AG09309 (cell line): ENCODE data around the gene KCTD12.

Source experiments
- DNase-seq: peaks from one replicate; pipeline ENCODE4 v3.0.0-alpha.2; 2010; ENCODE audit warnings: low read depth
- H3K4me3 ChIP-seq: 2 replicates; pipeline ENCODE4 v1.5.1; 2011; ENCODE audit warnings: mild to moderate bottlenecking, low read depth, low read length, moderate library complexity; ENCODE audit not compliant: control insufficient read depth
- TF ChIP-seq, protein P1 (sequence below): IDR thresholded peaks from 2 replicates; pipeline ENCODE4 v1.5.1; 2011; ENCODE audit warnings: mild to moderate bottlenecking, low read depth, low read length, inconsistent platforms; ENCODE audit not compliant: insufficient read depth, control insufficient read depth; ENCODE audit errors: missing control alignments

Gene KCTD12

DNA sequence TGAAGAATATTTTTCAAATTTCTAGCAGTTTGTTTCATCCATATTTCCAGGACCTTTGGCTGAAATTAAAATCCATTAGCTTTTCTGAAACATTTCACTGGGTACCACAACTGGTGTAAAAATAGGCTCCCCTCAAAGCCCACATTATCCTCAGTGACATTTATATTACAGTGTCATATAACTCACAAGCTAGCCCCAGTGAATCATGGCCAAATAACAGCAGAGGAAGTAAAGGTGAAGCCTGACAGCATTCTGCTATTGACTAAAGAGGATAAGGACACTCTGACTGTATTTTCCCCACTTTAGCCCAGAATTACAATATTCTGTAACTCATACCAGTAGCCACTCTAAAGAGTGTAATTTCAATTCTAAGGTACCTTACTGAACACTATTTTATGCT lies 21.9 kb downstream of the KCTD12 start:
- TF ChIP-seq, protein P1, sequence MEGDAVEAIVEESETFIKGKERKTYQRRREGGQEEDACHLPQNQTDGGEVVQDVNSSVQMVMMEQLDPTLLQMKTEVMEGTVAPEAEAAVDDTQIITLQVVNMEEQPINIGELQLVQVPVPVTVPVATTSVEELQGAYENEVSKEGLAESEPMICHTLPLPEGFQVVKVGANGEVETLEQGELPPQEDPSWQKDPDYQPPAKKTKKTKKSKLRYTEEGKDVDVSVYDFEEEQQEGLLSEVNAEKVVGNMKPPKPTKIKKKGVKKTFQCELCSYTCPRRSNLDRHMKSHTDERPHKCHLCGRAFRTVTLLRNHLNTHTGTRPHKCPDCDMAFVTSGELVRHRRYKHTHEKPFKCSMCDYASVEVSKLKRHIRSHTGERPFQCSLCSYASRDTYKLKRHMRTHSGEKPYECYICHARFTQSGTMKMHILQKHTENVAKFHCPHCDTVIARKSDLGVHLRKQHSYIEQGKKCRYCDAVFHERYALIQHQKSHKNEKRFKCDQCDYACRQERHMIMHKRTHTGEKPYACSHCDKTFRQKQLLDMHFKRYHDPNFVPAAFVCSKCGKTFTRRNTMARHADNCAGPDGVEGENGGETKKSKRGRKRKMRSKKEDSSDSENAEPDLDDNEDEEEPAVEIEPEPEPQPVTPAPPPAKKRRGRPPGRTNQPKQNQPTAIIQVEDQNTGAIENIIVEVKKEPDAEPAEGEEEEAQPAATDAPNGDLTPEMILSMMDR = no peak
- H3K4me3 ChIP-seq = no peak overlapping the region
- DNase-seq = no peak

DNA sequence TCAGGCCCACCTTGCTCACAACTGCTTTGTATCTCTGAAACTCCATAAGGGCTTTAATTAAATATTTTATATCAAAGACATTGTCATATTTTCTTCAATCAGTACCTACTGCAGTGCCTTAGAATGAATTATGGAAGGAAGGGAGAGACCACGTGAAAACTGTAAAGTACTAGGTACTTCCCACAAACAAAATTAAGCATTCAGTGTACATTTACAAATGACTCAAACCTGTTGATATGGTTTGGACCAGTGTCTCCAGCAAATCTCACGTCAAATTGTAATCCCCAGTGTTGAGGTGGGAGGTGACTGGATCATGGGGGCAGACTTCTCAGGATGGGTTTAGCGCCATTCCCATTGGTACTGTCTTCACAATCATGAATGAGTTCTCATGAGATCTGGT lies 23.2 kb downstream of the KCTD12 start:
- H3K4me3 ChIP-seq = no peak overlapping the region
- TF ChIP-seq, protein P1 = no peak
- DNase-seq = no peak

DNA sequence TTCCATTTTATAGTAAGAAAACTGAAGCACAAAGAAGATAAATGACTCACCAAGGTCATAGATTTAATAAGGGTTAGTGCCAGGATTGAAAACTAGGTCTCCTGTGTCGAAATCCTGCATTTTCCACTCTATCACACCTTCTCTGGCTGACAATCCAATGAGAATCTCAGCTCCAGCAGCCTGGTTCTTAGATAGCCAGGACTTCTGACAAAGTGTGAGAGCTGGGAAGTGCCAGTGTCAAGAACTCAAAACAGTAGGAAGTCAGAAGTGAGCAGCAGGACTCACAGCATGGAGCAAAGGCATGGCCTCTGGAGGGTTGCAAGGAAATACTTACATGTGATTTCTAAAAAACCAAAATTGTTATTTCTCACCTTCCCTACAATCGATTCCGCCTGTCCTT lies 24.3 kb downstream of the KCTD12 start:
- TF ChIP-seq, protein P1 = no peak
- no peak overlapping the region for H3K4me3 ChIP-seq
- no peak for DNase-seq

DNA sequence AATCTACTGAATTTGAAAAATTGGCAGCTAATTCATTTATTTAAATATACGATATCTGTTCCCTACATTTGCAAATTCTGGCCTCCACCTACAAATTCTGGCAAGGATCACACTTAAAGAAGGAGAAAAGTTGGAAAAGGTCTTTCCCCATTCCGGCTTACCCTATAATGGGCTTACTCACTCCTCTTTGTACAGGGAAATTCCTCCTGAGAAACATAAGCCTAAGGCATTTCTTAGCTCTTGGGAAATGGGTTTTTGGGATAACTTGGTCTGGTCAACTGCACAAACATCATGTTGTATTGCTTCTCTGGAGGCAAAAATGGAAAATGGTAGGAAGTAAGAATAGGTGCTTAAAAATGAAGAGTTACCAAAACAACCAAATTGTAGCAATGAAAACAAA lies 25.5 kb downstream of the KCTD12 start:
- H3K4me3 ChIP-seq = no peak overlapping the region
- TF ChIP-seq, protein P1 = no peak
- no peak for DNase-seq

DNA sequence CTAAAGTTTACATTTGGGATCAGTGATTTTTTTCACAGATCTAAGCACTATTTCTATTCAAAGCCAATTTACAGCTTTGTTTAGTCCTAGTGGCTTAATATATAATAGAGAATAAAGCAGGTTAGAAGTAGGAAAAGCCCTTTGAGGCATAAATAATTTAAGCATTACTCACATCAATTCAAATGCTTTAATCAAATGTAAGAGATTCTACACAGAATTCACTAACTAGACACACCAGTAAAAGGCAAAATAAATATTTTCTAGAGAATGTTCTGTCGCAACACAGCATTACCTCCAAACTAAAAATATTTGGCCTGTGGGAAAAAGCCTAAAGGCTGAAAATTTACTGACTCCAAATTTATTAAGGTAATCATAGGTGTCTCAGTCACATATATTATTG lies 31.3 kb downstream of the KCTD12 start:
- no peak for DNase-seq
- TF ChIP-seq, protein P1 = no peak
- H3K4me3 ChIP-seq = no peak overlapping the region

DNA sequence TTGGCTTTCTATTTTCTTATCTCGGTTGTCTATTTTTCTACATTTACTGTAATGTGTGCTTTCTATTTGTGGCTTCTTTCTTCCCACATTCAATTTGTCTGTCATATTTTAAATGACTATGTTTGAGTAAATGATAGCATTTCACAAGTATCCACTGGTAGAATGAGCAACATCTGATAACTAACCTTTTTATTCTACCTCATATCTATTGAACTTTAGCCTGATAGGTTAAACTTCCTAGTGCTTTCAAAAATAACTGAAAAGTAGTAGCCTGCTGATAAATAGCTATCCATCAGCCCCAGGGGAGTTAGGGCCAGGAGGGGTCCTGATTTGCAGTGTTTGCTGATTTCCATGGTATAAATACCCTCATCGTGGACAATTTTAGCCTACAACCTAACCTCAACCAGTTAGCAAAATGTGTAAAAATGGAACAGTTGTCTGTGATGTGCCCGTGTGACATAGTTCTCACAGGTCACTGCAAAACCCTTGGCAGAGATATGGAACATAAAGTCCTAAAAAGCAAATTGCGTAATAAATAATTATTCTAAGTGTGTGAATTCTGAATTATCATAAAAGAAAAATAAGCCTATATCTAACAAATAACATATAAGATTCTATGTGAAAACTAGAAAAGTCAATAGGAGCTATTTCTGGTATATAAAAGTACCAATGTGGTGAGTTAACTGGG lies 32.1 kb downstream of the KCTD12 start:
- DNase-seq = no peak
- TF ChIP-seq, protein P1 = no peak
- no peak overlapping the region for H3K4me3 ChIP-seq
